ENCODE results near the gene TLR8.
A peak's percentile ranks its signal among the peaks of the same experiment; 100 is the strongest.
"Not testable (repeated sequence)": the region's sequence is repeated elsewhere in the genome, so short reads cannot be mapped to it uniquely, and the experiment has no call there.

Gene TLR8

GRCh38 chrX:12920990-12921389 lies 14.6 kb downstream of the TLR8 start:
- no peaks in the 10 kb centered on the region for H3K4me1 Mint-ChIP-seq
- H3K27ac Mint-ChIP-seq, result no peak overlapping the region
- no peaks in the 10 kb centered on the region for H3K27me3 Mint-ChIP-seq
- H3K9me3 Mint-ChIP-seq, result no peaks in the 10 kb centered on the region
- H3K36me3 Mint-ChIP-seq, result no peaks in the 10 kb centered on the region
- no peak overlapping the region for H3K4me3 Mint-ChIP-seq

GRCh38 chrX:12921886-12922598 lies 15.6 kb downstream of the TLR8 start:
- no peaks in the 10 kb centered on the region for H3K9me3 Mint-ChIP-seq
- no peak overlapping the region for H3K4me3 Mint-ChIP-seq
- H3K27me3 Mint-ChIP-seq, result no peaks in the 10 kb centered on the region
- no peaks in the 10 kb centered on the region for H3K4me1 Mint-ChIP-seq
- no peak overlapping the region for H3K27ac Mint-ChIP-seq
- no peaks in the 10 kb centered on the region for H3K36me3 Mint-ChIP-seq

- Mint-ChIP-seq H3K4me3 (no peak overlapping the region), H3K9me3 (no peaks in the 10 kb centered on the region), H3K4me1 (no peaks in the 10 kb centered on the region), H3K27me3 (no peaks in the 10 kb centered on the region), H3K27ac (no peak overlapping the region), H3K36me3 (no peaks in the 10 kb centered on the region)
Observed at GRCh38 chrX:12922599-12922919, 16.1 kb downstream of the TLR8 start.

- Mint-ChIP-seq H3K27me3 (no peaks in the 10 kb centered on the region), H3K9me3 (no peaks in the 10 kb centered on the region), H3K4me3 (no peak overlapping the region), H3K36me3 (no peaks in the 10 kb centered on the region), H3K27ac (no peak overlapping the region), H3K4me1 (no peaks in the 10 kb centered on the region)
Observed at GRCh38 chrX:12929701-12930100, 23.3 kb downstream of the TLR8 start.

GRCh38 chrX:12930150-12930549 lies 23.7 kb downstream of the TLR8 start:
- H3K27ac Mint-ChIP-seq, result no peak overlapping the region
- H3K27me3 Mint-ChIP-seq, result no peaks in the 10 kb centered on the region
- H3K9me3 Mint-ChIP-seq, result no peaks in the 10 kb centered on the region
- H3K36me3 Mint-ChIP-seq, result no peaks in the 10 kb centered on the region
- H3K4me3 Mint-ChIP-seq, result no peak overlapping the region
- no peaks in the 10 kb centered on the region for H3K4me1 Mint-ChIP-seq

- Mint-ChIP-seq H3K36me3 (no peaks in the 10 kb centered on the region), H3K9me3 (no peaks in the 10 kb centered on the region), H3K27me3 (no peaks in the 10 kb centered on the region), H3K4me1 (no peaks in the 10 kb centered on the region), H3K27ac (no peak overlapping the region), H3K4me3 (no peak overlapping the region)
Observed at GRCh38 chrX:12932244-12932643, 25.8 kb downstream of the TLR8 start.

GRCh38 chrX:12934850-12935249 lies 28.4 kb downstream of the TLR8 start:
- no peak overlapping the region for H3K27ac Mint-ChIP-seq
- H3K36me3 Mint-ChIP-seq, result no peaks in the 10 kb centered on the region
- H3K9me3 Mint-ChIP-seq, result no peaks in the 10 kb centered on the region
- no peaks in the 10 kb centered on the region for H3K27me3 Mint-ChIP-seq
- H3K4me3 Mint-ChIP-seq, result no peak overlapping the region
- no peaks in the 10 kb centered on the region for H3K4me1 Mint-ChIP-seq

GRCh38 chrX:12936947-12937346 lies 30.5 kb downstream of the TLR8 start:
- Mint-ChIP-seq H3K9me3 (no peaks in the 10 kb centered on the region), H3K36me3 (no peaks in the 10 kb centered on the region), H3K4me1 (no peaks in the 10 kb centered on the region), H3K27me3 (no peaks in the 10 kb centered on the region), H3K4me3 (no peak overlapping the region), H3K27ac (no peak overlapping the region)

- not testable (repeated sequence) for H3K36me3 Mint-ChIP-seq, H3K4me3 Mint-ChIP-seq, H3K4me1 Mint-ChIP-seq, H3K27ac Mint-ChIP-seq, H3K27me3 Mint-ChIP-seq, H3K9me3 Mint-ChIP-seq
Observed at GRCh38 chrX:12940471-12940870, 34.1 kb downstream of the TLR8 start.

GRCh38 chrX:12943592-12943991 lies 37.2 kb downstream of the TLR8 start:
- not testable (repeated sequence) for H3K36me3 Mint-ChIP-seq

GRCh38 chrX:12944452-12944851 lies 38.0 kb downstream of the TLR8 start:
- not testable (repeated sequence) for H3K9me3 Mint-ChIP-seq, H3K4me3 Mint-ChIP-seq, H3K36me3 Mint-ChIP-seq, H3K27ac Mint-ChIP-seq, H3K27me3 Mint-ChIP-seq
- peaks cover 35% of the 10 kb centered on the region for H3K4me1 Mint-ChIP-seq

More at GRCh38 chrX:12943592-12943991, 37.2 kb downstream of the TLR8 start:
- not testable (repeated sequence) for H3K27ac Mint-ChIP-seq, H3K9me3 Mint-ChIP-seq, H3K27me3 Mint-ChIP-seq, H3K4me3 Mint-ChIP-seq
- peaks cover 26% of the 10 kb centered on the region for H3K4me1 Mint-ChIP-seq

- H3K27ac Mint-ChIP-seq, result peak overlapping the region; percentile 51
- peaks cover 45% of the 10 kb centered on the region for H3K4me1 Mint-ChIP-seq
- H3K27me3 Mint-ChIP-seq, result no peaks in the 10 kb centered on the region
- H3K36me3 Mint-ChIP-seq, result no peaks in the 10 kb centered on the region
- no peak overlapping the region for H3K4me3 Mint-ChIP-seq
- no peaks in the 10 kb centered on the region for H3K9me3 Mint-ChIP-seq
Observed at GRCh38 chrX:12945494-12945893, 39.1 kb downstream of the TLR8 start.

GRCh38 chrX:12946406-12946805 lies 40.0 kb downstream of the TLR8 start:
- Mint-ChIP-seq H3K36me3 (no peaks in the 10 kb centered on the region), H3K4me3 (peak overlapping the region; percentile 55), H3K4me1 (peaks cover 54% of the 10 kb centered on the region), H3K9me3 (no peaks in the 10 kb centered on the region), H3K27me3 (no peaks in the 10 kb centered on the region), H3K27ac (peak overlapping the region; percentile 83)

GRCh38 chrX:12946838-12947544 lies 40.6 kb downstream of the TLR8 start:
- Mint-ChIP-seq H3K4me1 (peaks cover 59% of the 10 kb centered on the region), H3K4me3 (peak overlapping the region; percentile 55), H3K27me3 (no peaks in the 10 kb centered on the region), H3K27ac (peak overlapping the region; percentile 83), H3K36me3 (no peaks in the 10 kb centered on the region), H3K9me3 (no peaks in the 10 kb centered on the region)

- H3K9me3 Mint-ChIP-seq, result no peaks in the 10 kb centered on the region
- peaks cover 64% of the 10 kb centered on the region for H3K4me1 Mint-ChIP-seq
- no peaks in the 10 kb centered on the region for H3K36me3 Mint-ChIP-seq
- no peaks in the 10 kb centered on the region for H3K27me3 Mint-ChIP-seq
- peak overlapping the region; percentile 97 for H3K27ac Mint-ChIP-seq
- peak overlapping the region; percentile 30 for H3K4me3 Mint-ChIP-seq
Observed at GRCh38 chrX:12947545-12948235, 41.3 kb downstream of the TLR8 start.

- Mint-ChIP-seq H3K36me3 (no peaks in the 10 kb centered on the region), H3K9me3 (no peaks in the 10 kb centered on the region), H3K4me3 (peak overlapping the region; percentile 49), H3K27me3 (no peaks in the 10 kb centered on the region), H3K27ac (peak overlapping the region; percentile 97), H3K4me1 (peaks cover 72% of the 10 kb centered on the region)
Observed at GRCh38 chrX:12948495-12948894, 42.1 kb downstream of the TLR8 start.

Data from activated naive CD4-positive, alpha-beta T cell treated with anti-CD3 and anti-CD28 coated beads, Interleukin-2, amount 50 U/mL, for 24 hours (primary cell).